Liver (tissue), 9 donors: ENCODE results near the gene MALRD1. TPM values are rescaled to one million over a fixed set of nuclear protein-coding genes. Genes with fewer than 3 reads are reported as not detected.

Experiments used
- DNase-seq: peaks from one replicate; pipeline ENCODE4 v3.0.0-alpha.2; 2017; ENCODE audit warnings: low spot score
- H3K27ac ChIP-seq, 2 donors: one replicate each; pipeline ENCODE4 v1.7.0; 2013; ENCODE audit warnings: inconsistent platforms in 2 of 2, low read length in 2 of 2, control low read depth in 1 of 2, low read depth in 1 of 2, mild to moderate bottlenecking in 1 of 2
- H3K27me3 ChIP-seq, 4 donors: one replicate each; pipeline versions ENCODE4 v1.6.1 to v1.7.0; 2013; ENCODE audit warnings: low read length in 3 of 4, inconsistent platforms in 1 of 4, mild to moderate bottlenecking in 1 of 4, moderate library complexity in 1 of 4; ENCODE audit not compliant: control insufficient read depth in 4 of 4, insufficient read depth in 4 of 4
- H3K36me3 ChIP-seq, 4 donors: one replicate each; pipeline versions ENCODE4 v1.6.1 to v1.7.0; 2013; ENCODE audit warnings: low read length in 3 of 4, mild to moderate bottlenecking in 3 of 4, low read depth in 1 of 4, moderate library complexity in 1 of 4; ENCODE audit not compliant: control insufficient read depth in 4 of 4, insufficient read depth in 3 of 4
- H3K4me1 ChIP-seq, 4 donors: one replicate each; pipeline versions ENCODE4 v1.6.1 to v1.7.0; 2013; ENCODE audit warnings: low read length in 3 of 4, mild to moderate bottlenecking in 3 of 4, moderate library complexity in 1 of 4; ENCODE audit not compliant: control insufficient read depth in 4 of 4, insufficient read depth in 4 of 4
- H3K4me3 ChIP-seq, 3 donors: one replicate each; pipeline versions ENCODE4 v1.6.1 to v1.7.0; 2013; ENCODE audit warnings: low read length in 3 of 3, control low read depth in 1 of 3, low read depth in 1 of 3, mild to moderate bottlenecking in 1 of 3
- H3K9ac ChIP-seq, 2 donors: one replicate each; pipeline ENCODE4 v1.7.0; 2013; ENCODE audit warnings: low read length in 2 of 2, mild to moderate bottlenecking in 2 of 2, moderate library complexity in 2 of 2, control low read depth in 1 of 2, low read depth in 1 of 2
- H3K9me3 ChIP-seq, 4 donors: one replicate each; pipeline versions ENCODE4 v1.6.1 to v1.7.0; 2013; ENCODE audit warnings: low read length in 3 of 4; ENCODE audit not compliant: control insufficient read depth in 4 of 4
- EGR1 ChIP-seq, 2 donors: IDR thresholded peaks; 2 replicates each; pipeline ENCODE4 v1.6.1; 2016 to 2018; ENCODE audit warnings: antibody characterized with exemption in 2 of 2, low read depth in 2 of 2
- FOXA1 ChIP-seq: IDR thresholded peaks from 2 replicates; pipeline ENCODE4 v1.6.1; 2016; ENCODE audit warnings: antibody characterized with exemption
- FOXA2 ChIP-seq: IDR thresholded peaks from 2 replicates; pipeline ENCODE4 v1.6.1; 2016; ENCODE audit warnings: antibody characterized with exemption
- GABPA ChIP-seq, 2 donors: IDR thresholded peaks in 1 of 2; conservative IDR thresholded peaks in 1 of 2; 2 replicates each; pipeline ENCODE4 v1.6.1; 2016; ENCODE audit warnings: antibody characterized with exemption in 2 of 2, mild to moderate bottlenecking in 1 of 2, moderate library complexity in 1 of 2
- HNF4A ChIP-seq, 2 donors: conservative IDR thresholded peaks; 2 replicates each; pipeline ENCODE4 v1.6.1; 2016; ENCODE audit warnings: antibody characterized with exemption in 2 of 2, mild to moderate bottlenecking in 2 of 2
- HNF4G ChIP-seq: IDR thresholded peaks from 2 replicates; pipeline ENCODE4 v1.6.1; 2016; ENCODE audit warnings: antibody characterized with exemption
- JUND ChIP-seq, 2 donors: IDR thresholded peaks; 2 replicates each; pipeline ENCODE4 v1.6.1; 2016; ENCODE audit warnings: antibody characterized with exemption in 2 of 2
- NR2F2 ChIP-seq: IDR thresholded peaks from 2 replicates; pipeline ENCODE4 v1.6.1; 2016; ENCODE audit warnings: antibody characterized with exemption
- RAD21 ChIP-seq, 2 donors: IDR thresholded peaks; 2 replicates each; pipeline ENCODE4 v1.6.1; 2016; ENCODE audit warnings: antibody characterized with exemption in 2 of 2, mild to moderate bottlenecking in 2 of 2
- RXRA ChIP-seq, 2 donors: IDR thresholded peaks; 2 replicates each; pipeline ENCODE4 v1.6.1; 2017 to 2018; ENCODE audit warnings: antibody characterized with exemption in 2 of 2, mild to moderate bottlenecking in 1 of 2
- SP1 ChIP-seq: IDR thresholded peaks from 2 replicates; pipeline ENCODE4 v1.6.1; 2018; ENCODE audit warnings: antibody characterized with exemption, mild to moderate bottlenecking
- TAF1 ChIP-seq: conservative IDR thresholded peaks from 2 replicates; pipeline ENCODE4 v1.6.1; 2016; ENCODE audit warnings: antibody characterized with exemption, mild to moderate bottlenecking
- YY1 ChIP-seq: IDR thresholded peaks from 2 replicates; pipeline ENCODE4 v1.6.1; 2016; ENCODE audit warnings: antibody characterized with exemption, mild to moderate bottlenecking
- WGBS: extraction: QIAGEN DNeasy Blood & Tissue Kit; methylation state at CpG from one replicate; pipeline ENCODE4 v1.1.7; 2013; 5-methylcytosine and 5-hydroxymethylcytosine counted together
- polyA plus RNA-seq, 2 donors: library from polyadenylated mRNA; stranded (reverse) in 1 of 2; unstranded in 1 of 2; fragments of 200-250 nt in 1 of 2; fragments of >200 nt in 1 of 2; fragmentation: Nextera tagmentation in 1 of 2; extraction: Ambion mirVana in 1 of 2; gene quantifications; one replicate each; pipeline versions ENCODE4 v1.2.1 to v1.2.3, GENCODE V29; 2013 to 2015
- total RNA-seq, 2 donors: library from RNA; depleted of rRNA; stranded (reverse); fragments of >200 nt; gene quantifications; one replicate each; pipeline ENCODE4 v1.2.3, GENCODE V29; 2014
- TF ChIP-seq, protein P1 (sequence below): fragments of 150-350 bp; IDR thresholded peaks from 2 replicates; pipeline ENCODE4 v1.5.1; 2017; ENCODE audit warnings: improper control_type of control experiment, low read depth, low read length; ENCODE audit not compliant: missing input control
- TF ChIP-seq, protein P2 (sequence below): IDR thresholded peaks from 2 replicates; pipeline ENCODE4 v1.6.1; 2016; ENCODE audit warnings: antibody characterized with exemption
- TF ChIP-seq, protein P3 (sequence below): IDR thresholded peaks from 2 replicates; pipeline ENCODE4 v1.6.1; 2016; ENCODE audit warnings: antibody characterized with exemption
- TF ChIP-seq, protein P4 (sequence below): IDR thresholded peaks from 2 replicates; pipeline ENCODE4 v1.6.1; 2016; ENCODE audit warnings: antibody characterized with exemption
- TF ChIP-seq, protein P5 (sequence below): IDR thresholded peaks from 2 replicates; pipeline ENCODE4 v1.6.1; 2016; ENCODE audit warnings: antibody characterized with exemption, mild to moderate bottlenecking
- donor health status: healthy.
- donor health status: healthy.
- donor health status: healthy.
- donor health status: healthy.
- donor health status: healthy.

Gene MALRD1
- total and polyA plus RNA-seq, 4 donors = 0.37 to 0.59 TPM; not detected in 2

DNA sequence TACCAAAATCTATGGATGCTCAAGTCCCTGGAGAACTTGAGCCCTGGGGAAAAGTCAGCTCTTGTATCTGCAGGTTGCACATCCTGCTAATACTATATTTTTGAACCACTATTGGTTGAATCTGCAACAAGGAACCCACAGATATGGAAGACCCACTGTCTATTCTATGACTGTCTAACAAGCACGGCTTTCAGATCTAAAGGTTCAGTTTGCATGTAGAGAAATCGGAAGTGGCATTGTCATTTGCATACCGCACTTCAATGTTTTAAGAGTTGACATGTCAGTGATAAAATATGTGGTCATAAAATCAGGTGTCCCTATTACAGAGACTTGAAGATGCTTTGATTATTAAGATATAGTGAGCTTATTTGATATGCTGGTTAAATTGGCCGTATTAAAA, 95.6 kb downstream of the MALRD1 start:
- H3K9ac ChIP-seq = no peak overlapping the region
- no peak overlapping the region for H3K27ac ChIP-seq
- no peaks in the 10 kb centered on the region for H3K4me1 ChIP-seq
- peaks cover 0 to 2% (median under 1%) of the 10 kb centered on the region in 4 donors for H3K27me3 ChIP-seq
- no peak for TF ChIP-seq HNF4G
- 73% methylated on average over 4 of the region's 4 CpGs for WGBS
- H3K36me3 ChIP-seq = no peaks in the 10 kb centered on the region
- no peak overlapping the region for H3K4me3 ChIP-seq
- DNase-seq = no peak
- H3K9me3 ChIP-seq = no peaks in the 10 kb centered on the region

DNA sequence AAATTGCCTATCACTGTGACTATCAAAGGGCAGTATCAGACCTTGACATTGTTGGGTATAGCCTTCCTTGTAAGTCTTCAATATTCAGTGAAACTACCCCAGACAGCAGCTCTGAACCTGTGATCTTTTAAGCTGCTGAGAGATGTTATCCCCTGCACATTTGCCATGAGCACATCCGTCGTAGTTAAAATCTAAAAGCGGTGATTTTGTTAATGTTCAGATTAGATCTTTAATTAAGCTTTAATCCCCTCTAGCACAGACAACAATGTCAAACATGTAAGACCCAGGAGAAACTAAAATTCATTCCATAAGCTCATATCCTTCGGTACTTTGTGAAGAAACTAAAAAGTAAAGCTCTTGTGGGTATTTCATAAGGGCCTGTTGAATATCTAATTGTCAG, 105.8 kb downstream of the MALRD1 start:
- 85% methylated on average over 4 of the region's 4 CpGs for WGBS
- Histone ChIP-seq H3K27ac (no peak overlapping the region), H3K9me3 (no peaks in the 10 kb centered on the region), H3K36me3 (no peaks in the 10 kb centered on the region), H3K4me1 (no peaks in the 10 kb centered on the region), H3K4me3 (no peak overlapping the region), H3K27me3 (no peaks in the 10 kb centered on the region), H3K9ac (no peak overlapping the region)
- TF ChIP-seq, protein P1, sequence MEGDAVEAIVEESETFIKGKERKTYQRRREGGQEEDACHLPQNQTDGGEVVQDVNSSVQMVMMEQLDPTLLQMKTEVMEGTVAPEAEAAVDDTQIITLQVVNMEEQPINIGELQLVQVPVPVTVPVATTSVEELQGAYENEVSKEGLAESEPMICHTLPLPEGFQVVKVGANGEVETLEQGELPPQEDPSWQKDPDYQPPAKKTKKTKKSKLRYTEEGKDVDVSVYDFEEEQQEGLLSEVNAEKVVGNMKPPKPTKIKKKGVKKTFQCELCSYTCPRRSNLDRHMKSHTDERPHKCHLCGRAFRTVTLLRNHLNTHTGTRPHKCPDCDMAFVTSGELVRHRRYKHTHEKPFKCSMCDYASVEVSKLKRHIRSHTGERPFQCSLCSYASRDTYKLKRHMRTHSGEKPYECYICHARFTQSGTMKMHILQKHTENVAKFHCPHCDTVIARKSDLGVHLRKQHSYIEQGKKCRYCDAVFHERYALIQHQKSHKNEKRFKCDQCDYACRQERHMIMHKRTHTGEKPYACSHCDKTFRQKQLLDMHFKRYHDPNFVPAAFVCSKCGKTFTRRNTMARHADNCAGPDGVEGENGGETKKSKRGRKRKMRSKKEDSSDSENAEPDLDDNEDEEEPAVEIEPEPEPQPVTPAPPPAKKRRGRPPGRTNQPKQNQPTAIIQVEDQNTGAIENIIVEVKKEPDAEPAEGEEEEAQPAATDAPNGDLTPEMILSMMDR = no peak
- TF ChIP-seq FOXA1 (no peak), FOXA2 (no peak), YY1 (no peak), TAF1 (no peak), RXRA (IDR thresholded peaks at IDR 0.05) (no peak), GABPA (IDR thresholded peaks at IDR 0.05 in 1 of 2, conservative IDR thresholded peaks at IDR 0.05 in 1 of 2) (no peak), HNF4A (conservative IDR thresholded peaks at IDR 0.05) (no peak), HNF4G (no peak), JUND (IDR thresholded peaks at IDR 0.05) (no peak), NR2F2 (no peak), SP1 (no peak), RAD21 (IDR thresholded peaks at IDR 0.05) (no peak), EGR1 (IDR thresholded peaks at IDR 0.05; ENCODE audit: low read depth in 2 of 2) (no peak)
- TF ChIP-seq, protein P2, sequence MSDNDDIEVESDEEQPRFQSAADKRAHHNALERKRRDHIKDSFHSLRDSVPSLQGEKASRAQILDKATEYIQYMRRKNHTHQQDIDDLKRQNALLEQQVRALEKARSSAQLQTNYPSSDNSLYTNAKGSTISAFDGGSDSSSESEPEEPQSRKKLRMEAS = no peak
- TF ChIP-seq, protein P3, sequence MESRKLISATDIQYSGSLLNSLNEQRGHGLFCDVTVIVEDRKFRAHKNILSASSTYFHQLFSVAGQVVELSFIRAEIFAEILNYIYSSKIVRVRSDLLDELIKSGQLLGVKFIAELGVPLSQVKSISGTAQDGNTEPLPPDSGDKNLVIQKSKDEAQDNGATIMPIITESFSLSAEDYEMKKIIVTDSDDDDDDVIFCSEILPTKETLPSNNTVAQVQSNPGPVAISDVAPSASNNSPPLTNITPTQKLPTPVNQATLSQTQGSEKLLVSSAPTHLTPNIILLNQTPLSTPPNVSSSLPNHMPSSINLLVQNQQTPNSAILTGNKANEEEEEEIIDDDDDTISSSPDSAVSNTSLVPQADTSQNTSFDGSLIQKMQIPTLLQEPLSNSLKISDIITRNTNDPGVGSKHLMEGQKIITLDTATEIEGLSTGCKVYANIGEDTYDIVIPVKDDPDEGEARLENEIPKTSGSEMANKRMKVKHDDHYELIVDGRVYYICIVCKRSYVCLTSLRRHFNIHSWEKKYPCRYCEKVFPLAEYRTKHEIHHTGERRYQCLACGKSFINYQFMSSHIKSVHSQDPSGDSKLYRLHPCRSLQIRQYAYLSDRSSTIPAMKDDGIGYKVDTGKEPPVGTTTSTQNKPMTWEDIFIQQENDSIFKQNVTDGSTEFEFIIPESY = no peak
- TF ChIP-seq, protein P4, sequence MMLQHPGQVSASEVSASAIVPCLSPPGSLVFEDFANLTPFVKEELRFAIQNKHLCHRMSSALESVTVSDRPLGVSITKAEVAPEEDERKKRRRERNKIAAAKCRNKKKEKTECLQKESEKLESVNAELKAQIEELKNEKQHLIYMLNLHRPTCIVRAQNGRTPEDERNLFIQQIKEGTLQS = no peak
- TF ChIP-seq, protein P5, sequence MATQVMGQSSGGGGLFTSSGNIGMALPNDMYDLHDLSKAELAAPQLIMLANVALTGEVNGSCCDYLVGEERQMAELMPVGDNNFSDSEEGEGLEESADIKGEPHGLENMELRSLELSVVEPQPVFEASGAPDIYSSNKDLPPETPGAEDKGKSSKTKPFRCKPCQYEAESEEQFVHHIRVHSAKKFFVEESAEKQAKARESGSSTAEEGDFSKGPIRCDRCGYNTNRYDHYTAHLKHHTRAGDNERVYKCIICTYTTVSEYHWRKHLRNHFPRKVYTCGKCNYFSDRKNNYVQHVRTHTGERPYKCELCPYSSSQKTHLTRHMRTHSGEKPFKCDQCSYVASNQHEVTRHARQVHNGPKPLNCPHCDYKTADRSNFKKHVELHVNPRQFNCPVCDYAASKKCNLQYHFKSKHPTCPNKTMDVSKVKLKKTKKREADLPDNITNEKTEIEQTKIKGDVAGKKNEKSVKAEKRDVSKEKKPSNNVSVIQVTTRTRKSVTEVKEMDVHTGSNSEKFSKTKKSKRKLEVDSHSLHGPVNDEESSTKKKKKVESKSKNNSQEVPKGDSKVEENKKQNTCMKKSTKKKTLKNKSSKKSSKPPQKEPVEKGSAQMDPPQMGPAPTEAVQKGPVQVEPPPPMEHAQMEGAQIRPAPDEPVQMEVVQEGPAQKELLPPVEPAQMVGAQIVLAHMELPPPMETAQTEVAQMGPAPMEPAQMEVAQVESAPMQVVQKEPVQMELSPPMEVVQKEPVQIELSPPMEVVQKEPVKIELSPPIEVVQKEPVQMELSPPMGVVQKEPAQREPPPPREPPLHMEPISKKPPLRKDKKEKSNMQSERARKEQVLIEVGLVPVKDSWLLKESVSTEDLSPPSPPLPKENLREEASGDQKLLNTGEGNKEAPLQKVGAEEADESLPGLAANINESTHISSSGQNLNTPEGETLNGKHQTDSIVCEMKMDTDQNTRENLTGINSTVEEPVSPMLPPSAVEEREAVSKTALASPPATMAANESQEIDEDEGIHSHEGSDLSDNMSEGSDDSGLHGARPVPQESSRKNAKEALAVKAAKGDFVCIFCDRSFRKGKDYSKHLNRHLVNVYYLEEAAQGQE = no peak
- DNase-seq = no peak
